ENCODE results near the gene AKR1D1.
"Not testable (repeated sequence)": the region's sequence is repeated elsewhere in the genome, so short reads cannot be mapped to it uniquely, and the experiment has no call there.

Gene AKR1D1

DNA sequence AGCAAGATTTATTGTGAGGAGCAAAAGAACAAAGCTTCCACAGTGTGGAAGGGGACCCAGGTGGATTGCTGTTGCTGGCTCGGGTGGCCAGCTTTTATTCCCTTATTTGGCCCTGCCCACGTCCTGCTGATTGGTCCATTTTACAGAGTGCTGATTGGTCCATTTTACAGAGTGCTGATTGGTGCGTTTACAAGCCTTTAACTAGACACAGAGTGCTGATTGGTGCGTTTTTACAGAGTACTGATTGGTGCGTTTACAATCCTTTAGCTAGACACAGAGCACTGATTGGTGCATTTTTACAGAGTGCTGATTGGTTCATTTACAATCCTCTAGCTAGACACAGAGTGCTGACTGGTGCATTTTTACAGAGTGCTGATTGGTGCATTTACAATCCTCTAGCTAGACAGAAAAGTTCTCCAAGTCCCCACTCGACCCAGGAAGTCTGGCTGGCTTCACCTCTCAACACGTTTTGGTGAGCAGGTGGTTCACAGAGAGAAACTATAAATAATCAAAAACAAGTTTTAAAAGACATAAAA lies 24.5 kb upstream of the AKR1D1 start:
- H2AFZ ChIP-seq (ENCODE audit: low read depth, low read length); H3K36me3 ChIP-seq (ENCODE audit: insufficient read depth, low read length); H3K9me3 ChIP-seq (ENCODE audit: low read length); H3K27me3 ChIP-seq (ENCODE audit: insufficient read depth, low read length); H3K4me3 ChIP-seq (ENCODE audit: low read length); H3K4me1 ChIP-seq (ENCODE audit: insufficient read depth, low read length): not testable (repeated sequence)

DNA sequence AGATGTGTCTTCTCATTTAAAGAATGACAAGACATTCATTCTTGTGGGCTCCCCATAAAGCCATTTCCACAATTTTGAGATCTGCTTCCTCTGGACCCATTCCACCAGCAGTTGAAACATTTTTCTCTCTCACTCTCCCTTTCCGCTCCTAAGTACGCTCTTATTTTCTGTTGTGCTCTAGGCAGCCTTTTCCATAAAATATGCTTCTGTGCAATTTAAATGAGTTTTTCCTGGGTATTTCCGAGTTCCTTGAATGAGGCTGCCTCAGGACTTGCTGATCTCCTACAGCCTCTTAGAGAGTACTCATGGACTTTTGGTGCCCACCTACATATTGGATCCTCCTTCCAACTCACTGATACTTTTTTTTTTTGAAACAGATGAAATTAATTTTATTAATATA lies 23.6 kb upstream of the AKR1D1 start:
- Histone ChIP-seq H3K27me3 (ENCODE audit: insufficient read depth, low read length) (no peaks in the 10 kb centered on the region), H3K9me3 (ENCODE audit: low read length) (no peaks in the 10 kb centered on the region), H3K4me1 (ENCODE audit: insufficient read depth, low read length) (peaks cover 3% of the 10 kb centered on the region), H3K4me3 (ENCODE audit: low read length) (no peak overlapping the region), H3K36me3 (ENCODE audit: insufficient read depth, low read length) (no peaks in the 10 kb centered on the region), H2AFZ (ENCODE audit: low read depth, low read length) (no peak overlapping the region)

GRCh38 chr7:138055698-138056097 lies 20.6 kb upstream of the AKR1D1 start:
- H3K27me3 ChIP-seq (ENCODE audit: insufficient read depth, low read length); H3K4me1 ChIP-seq (ENCODE audit: insufficient read depth, low read length); H3K4me3 ChIP-seq (ENCODE audit: low read length); H3K36me3 ChIP-seq (ENCODE audit: insufficient read depth, low read length); H2AFZ ChIP-seq (ENCODE audit: low read depth, low read length); H3K9me3 ChIP-seq (ENCODE audit: low read length): not testable (repeated sequence)

- H3K9me3 ChIP-seq (ENCODE audit: low read length): no peaks in the 10 kb centered on the region
- H3K36me3 ChIP-seq (ENCODE audit: insufficient read depth, low read length): no peaks in the 10 kb centered on the region
- peaks cover 5% of the 10 kb centered on the region for H3K4me1 ChIP-seq (ENCODE audit: insufficient read depth, low read length)
- no peak overlapping the region for H3K4me3 ChIP-seq (ENCODE audit: low read length)
- no peaks in the 10 kb centered on the region for H3K27me3 ChIP-seq (ENCODE audit: insufficient read depth, low read length)
- no peak overlapping the region for H2AFZ ChIP-seq (ENCODE audit: low read depth, low read length)
These were observed 12.9 kb upstream of the AKR1D1 start for GRCh38 chr7:138063400-138063799.

DNA sequence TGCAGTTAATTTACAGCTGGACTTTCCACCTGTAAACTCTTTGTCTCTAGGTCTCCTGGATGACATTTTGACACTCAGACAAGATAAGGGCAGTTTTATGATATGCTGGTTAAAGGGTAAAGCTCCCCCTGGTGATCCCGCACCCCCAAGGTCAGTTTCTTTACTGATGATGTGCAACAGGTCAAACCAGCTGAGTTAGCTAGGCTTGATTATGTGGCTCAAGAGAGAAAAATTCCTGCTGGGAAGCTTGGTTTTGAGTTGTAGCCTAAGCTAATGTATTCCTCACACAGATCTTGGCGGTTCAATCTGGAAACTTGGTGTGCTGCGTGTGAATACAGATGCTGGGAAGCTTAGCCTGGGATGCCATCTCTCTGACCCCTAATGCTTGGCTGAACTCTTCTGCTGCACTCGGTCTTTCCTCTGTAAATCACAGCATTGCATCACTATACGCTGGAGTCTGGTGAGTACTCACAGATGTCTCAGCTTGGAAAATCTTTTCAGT lies 11.4 kb upstream of the AKR1D1 start:
- H3K36me3 ChIP-seq (ENCODE audit: insufficient read depth, low read length): no peaks in the 10 kb centered on the region
- no peaks in the 10 kb centered on the region for H3K9me3 ChIP-seq (ENCODE audit: low read length)
- H3K27me3 ChIP-seq (ENCODE audit: insufficient read depth, low read length): no peaks in the 10 kb centered on the region
- no peak overlapping the region for H3K4me3 ChIP-seq (ENCODE audit: low read length)
- H2AFZ ChIP-seq (ENCODE audit: low read depth, low read length): no peak overlapping the region
- H3K4me1 ChIP-seq (ENCODE audit: insufficient read depth, low read length): peaks cover 5% of the 10 kb centered on the region

DNA sequence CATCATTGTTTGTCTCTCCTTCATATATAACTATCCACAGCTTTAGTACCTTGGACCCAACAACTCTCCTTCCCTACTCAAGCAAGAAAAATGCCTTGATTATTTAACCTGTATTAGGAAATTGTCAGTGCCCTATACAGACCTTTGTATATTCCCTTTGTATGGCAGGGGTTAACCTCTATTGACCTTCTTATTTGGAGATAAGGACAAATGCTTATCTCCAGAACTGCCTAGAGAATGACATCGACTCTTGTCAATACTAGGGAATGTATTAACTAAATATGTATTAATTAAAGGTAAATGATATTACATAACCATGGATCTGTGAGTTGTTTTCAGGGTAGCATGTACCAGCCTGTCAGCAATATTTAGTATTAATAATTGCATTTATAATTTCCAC lies 10.4 kb upstream of the AKR1D1 start:
- no peak overlapping the region for H3K4me3 ChIP-seq (ENCODE audit: low read length)
- H3K4me1 ChIP-seq (ENCODE audit: insufficient read depth, low read length): peaks cover 5% of the 10 kb centered on the region
- H3K9me3 ChIP-seq (ENCODE audit: low read length): no peaks in the 10 kb centered on the region
- H2AFZ ChIP-seq (ENCODE audit: low read depth, low read length): no peak overlapping the region
- no peaks in the 10 kb centered on the region for H3K36me3 ChIP-seq (ENCODE audit: insufficient read depth, low read length)
- no peaks in the 10 kb centered on the region for H3K27me3 ChIP-seq (ENCODE audit: insufficient read depth, low read length)

DNA sequence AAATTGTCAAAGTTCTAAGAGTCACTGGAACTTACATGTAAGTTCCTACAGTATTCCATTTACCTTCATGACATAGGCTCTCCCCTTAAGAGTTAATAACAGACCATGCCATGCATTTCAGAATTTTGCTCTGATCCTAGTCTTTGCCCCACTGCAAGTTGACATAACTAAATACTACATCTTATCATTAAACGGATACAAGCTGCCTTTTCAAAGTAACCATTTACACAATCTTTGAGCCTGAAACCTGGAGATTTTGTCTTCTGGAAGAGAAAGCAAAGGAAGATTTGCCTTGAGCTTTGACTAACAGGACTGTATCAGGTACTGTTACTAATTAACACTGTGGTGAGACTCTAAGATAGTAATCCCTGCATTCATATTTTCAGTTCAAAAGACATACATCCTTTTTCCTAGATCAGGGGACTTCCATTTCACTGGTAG lies 9.3 kb upstream of the AKR1D1 start:
- no peak overlapping the region for H2AFZ ChIP-seq (ENCODE audit: low read depth, low read length)
- peaks cover 5% of the 10 kb centered on the region for H3K4me1 ChIP-seq (ENCODE audit: insufficient read depth, low read length)
- H3K9me3 ChIP-seq (ENCODE audit: low read length): no peaks in the 10 kb centered on the region
- no peak overlapping the region for H3K4me3 ChIP-seq (ENCODE audit: low read length)
- no peaks in the 10 kb centered on the region for H3K36me3 ChIP-seq (ENCODE audit: insufficient read depth, low read length)
- H3K27me3 ChIP-seq (ENCODE audit: insufficient read depth, low read length): no peaks in the 10 kb centered on the region

DNA sequence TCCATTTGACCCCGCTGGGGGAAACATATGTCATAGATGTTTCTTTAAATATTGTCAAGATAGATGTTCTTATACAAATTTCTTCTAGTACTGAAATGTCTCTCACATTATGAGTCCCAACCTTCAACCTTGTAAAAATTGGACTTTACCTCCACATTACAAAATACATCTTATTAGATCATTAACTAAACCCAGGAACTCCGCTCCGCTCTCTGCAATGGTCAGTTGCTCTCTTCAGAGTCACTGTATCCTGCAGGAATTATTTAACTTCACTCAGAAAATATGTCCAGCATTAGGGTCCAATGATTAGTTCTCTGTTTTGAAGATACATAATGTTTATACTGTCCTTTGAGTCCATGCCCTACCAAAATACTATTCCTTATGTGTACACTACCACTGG lies 8.5 kb upstream of the AKR1D1 start:
- Histone ChIP-seq H3K36me3 (ENCODE audit: insufficient read depth, low read length) (no peaks in the 10 kb centered on the region), H3K27me3 (ENCODE audit: insufficient read depth, low read length) (no peaks in the 10 kb centered on the region), H3K9me3 (ENCODE audit: low read length) (no peaks in the 10 kb centered on the region), H3K4me3 (ENCODE audit: low read length) (no peak overlapping the region), H2AFZ (ENCODE audit: low read depth, low read length) (no peak overlapping the region), H3K4me1 (ENCODE audit: insufficient read depth, low read length) (peaks cover 5% of the 10 kb centered on the region)

GRCh38 chr7:138070908-138071307 lies 5.4 kb upstream of the AKR1D1 start:
- Histone ChIP-seq H3K4me1 (ENCODE audit: insufficient read depth, low read length) (no peaks in the 10 kb centered on the region), H3K36me3 (ENCODE audit: insufficient read depth, low read length) (no peaks in the 10 kb centered on the region), H3K9me3 (ENCODE audit: low read length) (peaks cover 6% of the 10 kb centered on the region), H3K4me3 (ENCODE audit: low read length) (no peak overlapping the region), H2AFZ (ENCODE audit: low read depth, low read length) (no peak overlapping the region), H3K27me3 (ENCODE audit: insufficient read depth, low read length) (no peaks in the 10 kb centered on the region)

- Histone ChIP-seq H3K36me3 (ENCODE audit: insufficient read depth, low read length) (no peaks in the 10 kb centered on the region), H3K9me3 (ENCODE audit: low read length) (peaks cover 6% of the 10 kb centered on the region), H3K27me3 (ENCODE audit: insufficient read depth, low read length) (no peaks in the 10 kb centered on the region), H3K4me1 (ENCODE audit: insufficient read depth, low read length) (no peaks in the 10 kb centered on the region), H3K4me3 (ENCODE audit: low read length) (no peak overlapping the region), H2AFZ (ENCODE audit: low read depth, low read length) (no peak overlapping the region)
These were observed 3.5 kb upstream of the AKR1D1 start for GRCh38 chr7:138072726-138073125.

DNA sequence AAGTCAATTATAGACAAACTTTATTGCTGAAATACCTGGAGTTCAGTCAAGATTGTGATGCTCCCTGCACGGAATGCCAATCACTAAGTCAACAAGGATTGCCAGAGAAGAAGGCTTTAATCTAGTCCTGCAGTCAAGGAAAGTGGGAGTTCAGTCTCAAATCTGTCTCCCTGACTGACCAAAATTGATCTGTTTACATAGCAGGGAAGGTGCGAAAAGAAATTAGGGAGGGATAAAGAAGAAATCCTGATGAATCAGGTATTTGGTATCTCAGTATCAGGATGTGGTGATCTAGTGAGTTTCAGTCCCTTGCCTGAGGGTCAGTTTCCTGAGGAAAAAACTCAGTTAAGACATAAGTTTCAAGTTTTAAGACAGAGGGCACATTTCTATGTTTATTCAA lies 2.1 kb upstream of the AKR1D1 start:
- H3K4me3 ChIP-seq (ENCODE audit: low read length): no peak overlapping the region
- H3K27me3 ChIP-seq (ENCODE audit: insufficient read depth, low read length): no peaks in the 10 kb centered on the region
- no peaks in the 10 kb centered on the region for H3K36me3 ChIP-seq (ENCODE audit: insufficient read depth, low read length)

DNA sequence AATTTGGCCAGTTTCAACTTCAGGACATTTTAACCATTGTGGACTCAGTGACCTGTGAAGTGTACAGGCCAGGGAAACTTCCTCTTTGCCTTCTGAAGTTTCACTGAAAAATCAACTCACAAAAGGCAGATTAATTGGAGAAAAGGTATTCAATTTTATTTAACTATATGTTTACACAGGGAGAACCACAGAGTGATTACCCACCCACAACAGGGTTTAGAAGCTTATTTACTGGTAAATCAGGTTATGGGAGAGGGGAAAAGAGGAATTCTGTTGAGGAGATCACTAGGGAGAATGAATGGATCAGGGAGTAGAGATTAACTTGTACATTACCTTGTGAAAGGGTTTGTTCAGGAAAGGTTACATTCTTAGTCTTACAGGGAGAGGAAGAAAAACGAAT lies 1.7 kb upstream of the AKR1D1 start:
- Histone ChIP-seq H3K36me3 (ENCODE audit: insufficient read depth, low read length) (no peaks in the 10 kb centered on the region), H3K4me3 (ENCODE audit: low read length) (no peak overlapping the region), H3K4me1 (ENCODE audit: insufficient read depth, low read length) (no peaks in the 10 kb centered on the region), H3K27me3 (ENCODE audit: insufficient read depth, low read length) (no peaks in the 10 kb centered on the region), H3K9me3 (ENCODE audit: low read length) (peaks cover 6% of the 10 kb centered on the region), H2AFZ (ENCODE audit: low read depth, low read length) (no peak overlapping the region)

More for the DNA sequence above, 2.1 kb upstream of the AKR1D1 start:
- Histone ChIP-seq H3K9me3 (ENCODE audit: low read length) (peaks cover 6% of the 10 kb centered on the region), H2AFZ (ENCODE audit: low read depth, low read length) (no peak overlapping the region), H3K4me1 (ENCODE audit: insufficient read depth, low read length) (no peaks in the 10 kb centered on the region)

DNA sequence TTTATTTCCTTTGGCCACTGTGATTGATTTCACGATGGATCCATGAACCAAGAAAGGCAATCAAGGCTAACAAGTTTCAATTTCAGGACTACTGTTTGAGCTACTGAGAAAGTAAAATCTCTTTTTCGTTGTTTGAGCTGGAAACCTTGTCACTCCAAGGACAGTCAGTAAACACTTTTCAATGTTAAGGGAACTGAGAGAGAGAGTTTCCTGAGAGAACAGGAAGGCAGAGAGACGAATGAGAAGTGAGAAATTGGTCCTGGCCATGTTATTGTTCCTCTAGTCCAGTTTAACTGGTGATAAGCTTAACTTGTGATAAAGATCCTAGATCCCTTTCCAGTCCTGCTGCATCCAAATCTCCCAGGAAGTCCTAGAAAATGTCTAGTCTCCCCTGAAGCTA lies 909 bp upstream of the AKR1D1 start:
- Histone ChIP-seq H3K4me1 (ENCODE audit: insufficient read depth, low read length) (no peaks in the 10 kb centered on the region), H3K9me3 (ENCODE audit: low read length) (peaks cover 6% of the 10 kb centered on the region), H3K36me3 (ENCODE audit: insufficient read depth, low read length) (no peaks in the 10 kb centered on the region), H3K27me3 (ENCODE audit: insufficient read depth, low read length) (no peaks in the 10 kb centered on the region), H3K4me3 (ENCODE audit: low read length) (no peak overlapping the region), H2AFZ (ENCODE audit: low read depth, low read length) (no peak overlapping the region)

- not testable (repeated sequence) for H3K9me3 ChIP-seq (ENCODE audit: low read length); H3K36me3 ChIP-seq (ENCODE audit: insufficient read depth, low read length); H3K4me3 ChIP-seq (ENCODE audit: low read length); H3K27me3 ChIP-seq (ENCODE audit: insufficient read depth, low read length); H2AFZ ChIP-seq (ENCODE audit: low read depth, low read length); H3K4me1 ChIP-seq (ENCODE audit: insufficient read depth, low read length)
These were observed 473 bp upstream of the AKR1D1 start for GRCh38 chr7:138075786-138076185.
